Omental fat pad (tissue), 4 donors: ENCODE measurements around the gene DLGAP1. TPM values are rescaled to one million over a fixed set of nuclear protein-coding genes. Genes with fewer than 3 reads are reported as not detected.

Experiments
- ATAC-seq: fragments of 150-250 bp; one replicate; pipeline ENCODE4 v1.9.1; 2016; ENCODE audit warnings: mild to moderate bottlenecking, moderate library complexity; ENCODE audit not compliant: low FRiP score
- DNase-seq: peaks from one replicate; pipeline ENCODE4 v3.0.0-alpha.2; 2019; ENCODE audit warnings: low spot score
- CTCF ChIP-seq, 3 donors: fragments of 450-650 bp; IDR thresholded peaks; one replicate each; pipeline ENCODE4 v1.5.1; 2016 to 2017; ENCODE audit warnings: antibody characterized with exemption in 3 of 3, mild to moderate bottlenecking in 3 of 3, moderate library complexity in 2 of 3
- total RNA-seq, 4 donors: library from RNA; depleted of rRNA; stranded (reverse); fragments of >200 nt; gene quantifications; one replicate each; pipeline ENCODE4 v1.1.0, GENCODE V29; 2016

Gene DLGAP1
- total RNA-seq, 4 donors from 2014 or later: 1.5 to 8.0 (median 5.4) TPM

- TF ChIP-seq CTCF (IDR thresholded peaks at IDR 0.05): no peak
- no peak for ATAC-seq
- no peak for DNase-seq
Observed at GRCh38 chr18:3456686-3457069, 998.4 kb downstream of the DLGAP1 start.

- TF ChIP-seq CTCF (IDR thresholded peaks at IDR 0.05): no peak
- DNase-seq (no peak), ATAC-seq (no peak)
Observed at GRCh38 chr18:3455907-3456685, 999.0 kb downstream of the DLGAP1 start.

- no peak for ATAC-seq
- no peak for DNase-seq
- no peak for TF ChIP-seq CTCF (IDR thresholded peaks at IDR 0.05)
Observed at GRCh38 chr18:3455090-3455635, 999.9 kb downstream of the DLGAP1 start.

GRCh38 chr18:3454365-3455089 lies 1000.6 kb downstream of the DLGAP1 start:
- ATAC-seq (no peak), DNase-seq (no peak)
- TF ChIP-seq CTCF (IDR thresholded peaks at IDR 0.05): peak in 1 of 3 donors; percentile 52

- no peak for ATAC-seq
- TF ChIP-seq CTCF (IDR thresholded peaks at IDR 0.05): no peak
- no peak for DNase-seq
Observed at GRCh38 chr18:3453540-3454364, 1001.4 kb downstream of the DLGAP1 start.

- ATAC-seq (no peak), DNase-seq (no peak)
- TF ChIP-seq CTCF (IDR thresholded peaks at IDR 0.05): no peak
Observed at GRCh38 chr18:3452750-3453539, 1002.2 kb downstream of the DLGAP1 start.
